PC-9 (cell line): ENCODE data around the gene ABHD4. TPM values are rescaled to one million over a fixed set of nuclear protein-coding genes. Genes with fewer than 3 reads are reported as not detected.

ENCODE experiments used
- BruUV-seq: library from RNA; stranded (reverse); fragments of 400-500 nt; replicated peaks from 2 replicates; lab custom pipeline; 2021; lab: Mats Ljungman, UMichigan
- CTCF ChIA-PET: fragments of 300-600 bp; sonication (Branson Sonifier 250); formaldehyde crosslinking; loops from one replicate; lab custom pipeline; 2022; ENCODE audit warnings: antibody characterized with exemption; lab: Charles Lee
- POLR2A ChIA-PET: fragments of 300-600 bp; sonication (Branson Sonifier 250); formaldehyde crosslinking; loops from one replicate; lab custom pipeline; 2022; ENCODE audit warnings: antibody characterized with exemption; ENCODE audit not compliant: unreplicated experiment; lab: Charles Lee
- DNase-seq, 2 experiments: peaks; one replicate each; pipeline versions ENCODE4 v3.0.0 to v3.0.0-alpha.2; 2015 to 2022; ENCODE audit warnings: mixed read lengths in 1 of 2
- H2AFZ ChIP-seq: fragments of 200-600 bp; sonication (generic); 2 replicates; pipeline ENCODE4 v1.8.1; 2017; ENCODE audit warnings: antibody characterized with exemption
- H3F3A ChIP-seq: fragments of 200-600 bp; sonication (generic); 2 replicates; pipeline ENCODE4 v1.8.1; 2017; ENCODE audit warnings: antibody characterized with exemption, mild to moderate bottlenecking, low read depth; ENCODE audit not compliant: insufficient read depth
- H3K27ac ChIP-seq: fragments of 200-600 bp; sonication (generic); 2 replicates; pipeline ENCODE4 v1.6.1; 2016; ENCODE audit warnings: mixed run types
- H3K27me3 ChIP-seq: fragments of 200-600 bp; sonication (generic); 2 replicates; pipeline ENCODE4 v1.6.1; 2016; ENCODE audit warnings: low read depth, mixed run types; ENCODE audit not compliant: insufficient read depth
- H3K36me3 ChIP-seq: fragments of 200-600 bp; sonication (generic); 2 replicates; pipeline ENCODE4 v1.6.1; 2016; ENCODE audit warnings: low read depth, mixed run types
- H3K4me1 ChIP-seq: fragments of 200-600 bp; sonication (generic); replicated peaks from 2 replicates; pipeline ENCODE4 v1.6.1; 2016; ENCODE audit warnings: mixed run types; ENCODE audit not compliant: insufficient read depth
- H3K4me2 ChIP-seq: fragments of 200-600 bp; sonication (generic); 2 replicates; pipeline ENCODE4 v1.6.1; 2017; ENCODE audit warnings: mixed run types
- H3K4me3 ChIP-seq: fragments of 200-600 bp; sonication (generic); 2 replicates; pipeline ENCODE4 v1.6.1; 2016; ENCODE audit warnings: mixed run types
- H3K79me2 ChIP-seq: fragments of 200-600 bp; sonication (generic); 2 replicates; pipeline ENCODE4 v1.6.1; 2017; ENCODE audit warnings: low read depth, mixed run types
- H3K9me2 ChIP-seq: fragments of 200-600 bp; sonication (generic); 2 replicates; pipeline ENCODE4 v1.8.1; 2017; ENCODE audit warnings: mild to moderate bottlenecking; ENCODE audit not compliant: insufficient read depth
- H3K9me3 ChIP-seq: fragments of 200-600 bp; sonication (generic); 2 replicates; pipeline ENCODE4 v1.8.1; 2016; ENCODE audit warnings: low read depth; ENCODE audit not compliant: insufficient read depth
- H4K20me1 ChIP-seq: fragments of 200-600 bp; sonication (generic); 2 replicates; pipeline ENCODE4 v1.8.1; 2017; ENCODE audit not compliant: insufficient read depth
- EZH2 ChIP-seq: fragments of 200-600 bp; sonication (generic); IDR thresholded peaks from 2 replicates; pipeline ENCODE4 v1.8.0; 2017; ENCODE audit warnings: antibody characterized with exemption, low read depth
- intact Hi-C: fragments of 100-400 bp; cut with micrococcal nuclease; formaldehyde crosslinking; loops from one replicate; pipeline ENCODE4 v1.10.0; 2022; ENCODE audit not compliant: unreplicated experiment
- total RNA-seq: library from RNA; stranded (reverse); gene quantifications from 2 replicates; pipeline ENCODE4 v1.2.3, GENCODE V29; 2021
- TF ChIP-seq, protein P1 (sequence below): fragments of 200-600 bp; sonication (generic); conservative IDR thresholded peaks from 2 replicates; pipeline ENCODE4 v1.6.1; 2017; ENCODE audit warnings: mixed run types, antibody characterized with exemption, mild to moderate bottlenecking, moderate library complexity

ABHD4 gene
- total RNA-seq, 1 experiment from 2014 or later: 83.2 TPM

DNA sequence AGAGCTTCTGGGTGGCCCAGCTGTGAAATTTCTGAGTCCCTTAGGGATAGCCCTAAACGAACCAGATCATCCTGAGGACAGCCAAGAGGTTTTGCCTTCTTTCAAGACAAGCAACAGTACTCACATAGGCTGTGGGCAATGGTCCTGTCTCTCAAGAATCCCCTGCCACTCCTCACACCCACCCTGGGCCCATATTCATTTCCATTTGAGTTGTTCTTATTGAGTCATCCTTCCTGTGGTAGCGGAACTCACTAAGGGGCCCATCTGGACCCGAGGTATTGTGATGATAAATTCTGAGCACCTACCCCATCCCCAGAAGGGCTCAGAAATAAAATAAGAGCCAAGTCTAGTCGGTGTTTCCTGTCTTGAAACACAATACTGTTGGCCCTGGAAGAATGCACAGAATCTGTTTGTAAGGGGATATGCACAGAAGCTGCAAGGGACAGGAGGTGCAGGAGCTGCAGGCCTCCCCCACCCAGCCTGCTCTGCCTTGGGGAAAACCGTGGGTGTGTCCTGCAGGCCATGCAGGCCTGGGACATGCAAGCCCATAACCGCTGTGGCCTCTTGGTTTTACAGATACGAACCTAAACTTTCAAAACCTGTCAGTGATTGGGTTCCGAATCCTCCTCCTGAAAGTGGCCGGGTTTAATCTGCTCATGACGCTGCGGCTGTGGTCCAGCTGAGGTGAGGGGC lies 48.0 kb upstream of the ABHD4 start:
- ChIA-PET CTCF (interaction anchor here (0.6 kb wide), 1 partner anchor 653 kb away, joined by 4 read pairs; no protein-coding TSS in a partner anchor), POLR2A (no interaction called here)
- TF ChIP-seq EZH2: no peak
- TF ChIP-seq, protein P1, sequence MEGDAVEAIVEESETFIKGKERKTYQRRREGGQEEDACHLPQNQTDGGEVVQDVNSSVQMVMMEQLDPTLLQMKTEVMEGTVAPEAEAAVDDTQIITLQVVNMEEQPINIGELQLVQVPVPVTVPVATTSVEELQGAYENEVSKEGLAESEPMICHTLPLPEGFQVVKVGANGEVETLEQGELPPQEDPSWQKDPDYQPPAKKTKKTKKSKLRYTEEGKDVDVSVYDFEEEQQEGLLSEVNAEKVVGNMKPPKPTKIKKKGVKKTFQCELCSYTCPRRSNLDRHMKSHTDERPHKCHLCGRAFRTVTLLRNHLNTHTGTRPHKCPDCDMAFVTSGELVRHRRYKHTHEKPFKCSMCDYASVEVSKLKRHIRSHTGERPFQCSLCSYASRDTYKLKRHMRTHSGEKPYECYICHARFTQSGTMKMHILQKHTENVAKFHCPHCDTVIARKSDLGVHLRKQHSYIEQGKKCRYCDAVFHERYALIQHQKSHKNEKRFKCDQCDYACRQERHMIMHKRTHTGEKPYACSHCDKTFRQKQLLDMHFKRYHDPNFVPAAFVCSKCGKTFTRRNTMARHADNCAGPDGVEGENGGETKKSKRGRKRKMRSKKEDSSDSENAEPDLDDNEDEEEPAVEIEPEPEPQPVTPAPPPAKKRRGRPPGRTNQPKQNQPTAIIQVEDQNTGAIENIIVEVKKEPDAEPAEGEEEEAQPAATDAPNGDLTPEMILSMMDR: no peak
- BruUV-seq: no TSS peak
- no peaks in the 10 kb centered on the region for H3K79me2 ChIP-seq
- no peaks in the 10 kb centered on the region for H3F3A ChIP-seq
- peaks cover 1% of the 10 kb centered on the region; the same call in 1 of the 2 replicates for H3K4me1 ChIP-seq
- no peaks in the 10 kb centered on the region for H3K27me3 ChIP-seq
- DNase-seq: no peak
- no peaks in the 10 kb centered on the region for H3K9me3 ChIP-seq
- intact Hi-C loops: no loop called here
- no peak overlapping the region for H3K4me3 ChIP-seq
- no peak overlapping the region for H2AFZ ChIP-seq
- H3K9me2 ChIP-seq: no peaks in the 10 kb centered on the region
- H3K27ac ChIP-seq: no peak overlapping the region
- no peaks in the 10 kb centered on the region for H3K36me3 ChIP-seq
- no peak overlapping the region for H3K4me2 ChIP-seq
- no peaks in the 10 kb centered on the region for H4K20me1 ChIP-seq

DNA sequence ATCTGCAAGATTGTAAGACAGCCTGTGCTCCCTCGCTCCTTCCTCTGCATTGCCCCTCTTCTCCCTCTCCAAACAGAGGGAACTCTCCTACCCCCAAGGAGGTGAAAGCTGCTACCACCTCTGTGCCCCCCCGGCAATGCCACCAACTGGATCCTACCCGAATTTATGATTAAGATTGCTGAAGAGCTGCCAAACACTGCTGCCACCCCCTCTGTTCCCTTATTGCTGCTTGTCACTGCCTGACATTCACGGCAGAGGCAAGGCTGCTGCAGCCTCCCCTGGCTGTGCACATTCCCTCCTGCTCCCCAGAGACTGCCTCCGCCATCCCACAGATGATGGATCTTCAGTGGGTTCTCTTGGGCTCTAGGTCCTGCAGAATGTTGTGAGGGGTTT lies 46.5 kb upstream of the ABHD4 start:
- Histone ChIP-seq H3K4me2 (no peak overlapping the region), H3K4me1 (peaks cover 16% of the 10 kb centered on the region), H3K9me3 (no peaks in the 10 kb centered on the region), H2AFZ (no peak overlapping the region), H3K36me3 (no peaks in the 10 kb centered on the region), H3K27me3 (no peaks in the 10 kb centered on the region), H3K9me2 (no peaks in the 10 kb centered on the region), H3K79me2 (no peaks in the 10 kb centered on the region), H3F3A (peaks cover 3% of the 10 kb centered on the region; the same call in 1 of the 2 replicates), H4K20me1 (no peaks in the 10 kb centered on the region), H3K4me3 (no peak overlapping the region), H3K27ac (no peak overlapping the region)
- POLR2A ChIA-PET: no interaction called here
- intact Hi-C loops: no loop called here
- TF ChIP-seq EZH2: no peak
- TF ChIP-seq, protein P1: no peak
- CTCF ChIA-PET: no interaction called here
- BruUV-seq: no TSS peak
- no peak for DNase-seq

DNA sequence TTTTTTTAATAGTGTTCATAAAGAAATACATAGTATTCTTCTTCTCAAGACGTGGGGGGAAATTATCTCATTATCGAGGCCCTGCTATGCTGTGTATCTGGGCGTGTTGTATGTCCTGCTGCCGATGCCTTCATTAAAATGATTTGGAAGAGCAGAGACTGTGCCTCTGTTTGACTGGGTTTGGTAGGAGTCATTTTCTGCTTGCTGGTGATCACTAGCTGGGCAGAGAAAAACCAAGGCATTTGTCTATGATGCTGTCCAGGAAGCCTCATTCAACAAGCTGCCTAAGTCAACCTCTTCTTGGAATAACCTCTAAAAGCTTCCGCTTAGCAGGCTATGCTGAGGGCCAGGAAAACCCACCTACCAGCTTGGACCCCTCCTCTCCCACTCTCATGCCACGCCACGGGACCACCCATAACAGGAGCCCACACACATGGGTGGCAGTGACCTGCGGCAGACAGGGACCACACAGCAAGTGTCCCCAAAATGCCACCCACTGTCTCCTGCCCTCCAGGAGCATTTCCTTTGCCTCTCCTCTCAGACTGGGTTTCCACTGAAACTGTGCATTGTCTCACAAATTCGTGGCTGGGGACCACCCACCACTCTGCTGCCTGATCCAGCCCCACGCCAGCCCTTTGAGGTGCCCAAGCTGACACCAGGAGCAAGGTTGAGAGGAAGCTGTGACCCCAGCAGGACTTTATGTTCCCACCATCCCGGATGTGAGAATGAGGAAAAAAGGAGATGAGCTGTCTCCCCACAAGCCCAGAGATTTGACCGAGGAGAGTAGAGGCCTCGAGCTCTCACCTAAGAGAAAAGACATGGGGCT lies 45.9 kb upstream of the ABHD4 start:
- intact Hi-C loops: no loop called here
- DNase-seq: no peak
- peaks cover 19% of the 10 kb centered on the region for H3K4me1 ChIP-seq
- no peak overlapping the region for H3K4me2 ChIP-seq
- no peaks in the 10 kb centered on the region for H3K9me3 ChIP-seq
- BruUV-seq: no TSS peak
- no peaks in the 10 kb centered on the region for H3K9me2 ChIP-seq
- TF ChIP-seq, protein P1: no peak
- TF ChIP-seq EZH2: no peak
- no peaks in the 10 kb centered on the region for H4K20me1 ChIP-seq
- H3K27ac ChIP-seq: no peak overlapping the region
- no peak overlapping the region for H2AFZ ChIP-seq
- H3K4me3 ChIP-seq: no peak overlapping the region
- H3F3A ChIP-seq: peaks cover 6% of the 10 kb centered on the region; the same call in 1 of the 2 replicates
- ChIA-PET CTCF (interaction anchor here (0.6 to 0.7 kb wide), 2 partner anchors 160 to 214 kb away, joined by 3 read pairs; no protein-coding TSS in a partner anchor), POLR2A (no interaction called here)
- H3K27me3 ChIP-seq: no peaks in the 10 kb centered on the region
- no peaks in the 10 kb centered on the region for H3K79me2 ChIP-seq
- no peaks in the 10 kb centered on the region for H3K36me3 ChIP-seq
